GM12873 (cell line): ENCODE data around the gene SMARCA2.
A peak's percentile ranks its signal among the peaks of the same experiment; 100 is the strongest.

Experiments used
- CTCF ChIP-seq: IDR thresholded peaks from 2 replicates; pipeline ENCODE4 v1.5.1; 2012; ENCODE audit warnings: low read depth, mild to moderate bottlenecking, moderate library complexity, low read length, control low read depth; ENCODE audit not compliant: insufficient read depth; ENCODE audit errors: missing control alignments

The SMARCA2 gene

GRCh38 chr9:2231829-2232228 is 216.7 kb downstream of the SMARCA2 start:
- no peak for TF ChIP-seq CTCF

GRCh38 chr9:2233274-2233673 is 218.1 kb downstream of the SMARCA2 start:
- TF ChIP-seq CTCF = no peak

- no peak for TF ChIP-seq CTCF
These were observed 219.3 kb downstream of the SMARCA2 start for GRCh38 chr9:2234371-2234893.

GRCh38 chr9:2235623-2236022 is 220.5 kb downstream of the SMARCA2 start:
- no peak for TF ChIP-seq CTCF

- no peak for TF ChIP-seq CTCF
These were observed 221.7 kb downstream of the SMARCA2 start for GRCh38 chr9:2236850-2237249.

- TF ChIP-seq CTCF = peak; percentile 27
These were observed 226.3 kb downstream of the SMARCA2 start for GRCh38 chr9:2241461-2241835.

GRCh38 chr9:2241836-2242741 is 226.9 kb downstream of the SMARCA2 start:
- TF ChIP-seq CTCF = no peak
